ENCODE measurements around the gene TAF6. TPM values are rescaled to one million over a fixed set of nuclear protein-coding genes. Genes with fewer than 3 reads are reported as not detected.

Gene TAF6
- polyA plus RNA-seq, 2 of the 4 experiments (the other 2 are of a cell fraction): 36.2 to 57.0 TPM

DNA sequence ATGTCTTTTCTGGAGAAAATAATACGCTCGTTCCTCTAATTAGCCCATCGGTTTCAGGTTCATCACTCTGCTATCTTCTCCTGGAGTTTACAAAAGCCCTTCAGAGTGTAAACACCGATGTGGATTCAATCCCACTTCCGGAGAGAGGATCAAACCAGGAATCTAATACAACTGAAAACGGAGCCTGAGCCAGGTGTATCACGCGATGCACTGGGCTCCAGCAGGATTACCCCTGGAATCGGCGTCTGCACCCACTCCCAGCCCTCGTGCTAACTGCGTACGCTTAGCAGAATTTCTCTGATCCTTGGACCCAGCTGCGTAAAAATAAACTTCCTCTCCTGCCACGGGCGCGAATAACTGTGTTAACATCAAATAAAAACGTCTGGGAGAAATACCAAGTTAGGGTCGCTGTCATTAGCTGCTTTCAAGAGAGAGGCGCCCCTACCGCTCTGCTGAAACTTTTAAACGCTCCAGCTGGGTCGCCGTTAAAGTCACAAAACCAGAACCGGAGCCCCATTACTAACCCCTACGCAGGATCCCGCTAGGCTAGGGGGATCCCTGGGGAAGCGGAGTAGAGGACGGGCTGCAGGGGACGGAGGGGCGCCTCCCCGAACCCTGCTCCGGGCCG lies 38.1 kb downstream of the TAF6 start (continued):
- TF ChIP-seq, protein P1, sequence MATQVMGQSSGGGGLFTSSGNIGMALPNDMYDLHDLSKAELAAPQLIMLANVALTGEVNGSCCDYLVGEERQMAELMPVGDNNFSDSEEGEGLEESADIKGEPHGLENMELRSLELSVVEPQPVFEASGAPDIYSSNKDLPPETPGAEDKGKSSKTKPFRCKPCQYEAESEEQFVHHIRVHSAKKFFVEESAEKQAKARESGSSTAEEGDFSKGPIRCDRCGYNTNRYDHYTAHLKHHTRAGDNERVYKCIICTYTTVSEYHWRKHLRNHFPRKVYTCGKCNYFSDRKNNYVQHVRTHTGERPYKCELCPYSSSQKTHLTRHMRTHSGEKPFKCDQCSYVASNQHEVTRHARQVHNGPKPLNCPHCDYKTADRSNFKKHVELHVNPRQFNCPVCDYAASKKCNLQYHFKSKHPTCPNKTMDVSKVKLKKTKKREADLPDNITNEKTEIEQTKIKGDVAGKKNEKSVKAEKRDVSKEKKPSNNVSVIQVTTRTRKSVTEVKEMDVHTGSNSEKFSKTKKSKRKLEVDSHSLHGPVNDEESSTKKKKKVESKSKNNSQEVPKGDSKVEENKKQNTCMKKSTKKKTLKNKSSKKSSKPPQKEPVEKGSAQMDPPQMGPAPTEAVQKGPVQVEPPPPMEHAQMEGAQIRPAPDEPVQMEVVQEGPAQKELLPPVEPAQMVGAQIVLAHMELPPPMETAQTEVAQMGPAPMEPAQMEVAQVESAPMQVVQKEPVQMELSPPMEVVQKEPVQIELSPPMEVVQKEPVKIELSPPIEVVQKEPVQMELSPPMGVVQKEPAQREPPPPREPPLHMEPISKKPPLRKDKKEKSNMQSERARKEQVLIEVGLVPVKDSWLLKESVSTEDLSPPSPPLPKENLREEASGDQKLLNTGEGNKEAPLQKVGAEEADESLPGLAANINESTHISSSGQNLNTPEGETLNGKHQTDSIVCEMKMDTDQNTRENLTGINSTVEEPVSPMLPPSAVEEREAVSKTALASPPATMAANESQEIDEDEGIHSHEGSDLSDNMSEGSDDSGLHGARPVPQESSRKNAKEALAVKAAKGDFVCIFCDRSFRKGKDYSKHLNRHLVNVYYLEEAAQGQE (IDR thresholded peaks at IDR 0.05): no peak
- TF ChIP-seq SMC3 (IDR thresholded peaks at IDR 0.05) (no peak), KDM5A (IDR thresholded peaks at IDR 0.05) (no peak; the same call in 1 of the 2 replicates)

DNA sequence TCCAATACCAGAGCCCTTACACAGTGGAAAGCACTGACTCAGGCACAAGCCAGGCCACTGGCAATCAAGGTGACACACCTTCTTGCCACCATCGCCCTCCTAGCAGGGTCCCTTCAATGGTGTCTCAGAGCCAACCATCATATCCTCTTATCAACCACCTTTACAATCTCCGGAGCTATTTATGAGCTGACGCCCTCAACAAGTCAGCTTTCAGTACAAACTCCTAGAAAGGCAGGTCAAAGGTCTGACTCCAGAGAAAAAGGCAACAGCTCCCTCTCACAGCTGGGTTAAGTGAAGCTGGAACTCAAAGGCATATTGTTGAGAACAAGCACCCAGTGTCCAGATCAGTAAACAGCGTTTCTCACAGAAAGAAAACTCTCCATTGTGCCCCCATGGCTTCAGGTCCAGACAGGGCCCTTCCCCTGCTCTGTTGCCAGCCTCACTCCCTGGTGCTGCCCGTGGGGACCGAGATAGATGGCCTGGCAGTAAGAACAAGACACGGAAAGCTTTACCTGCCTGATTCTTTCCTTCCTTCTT lies 40.1 kb downstream of the TAF6 start:
- ChIA-PET POLR2A (no interaction called here), CTCF (interaction anchor here (0.7 to 1.2 kb wide), 3 partner anchors 23 to 71 kb away, joined by 3 read pairs; no protein-coding TSS in a partner anchor)
- DNase-seq (ENCODE audit: low read depth in 1 of 2, low spot score in 1 of 2): no peak
- Histone ChIP-seq H3K4me2 (no peak overlapping the region), H3K4me3 (no peak overlapping the region), H3K27ac (no peak overlapping the region), H3K9me3 (peaks cover 47% of the 10 kb centered on the region), H3K4me1 (peaks cover 7% of the 10 kb centered on the region; the same call in 1 of the 3 replicates)
- WGBS (ENCODE audit: missing lambda C conversion rate): 97% methylated on average over 7 of the region's 7 CpGs
- no peak for ATAC-seq
- no peak for FAIRE-seq
- TF ChIP-seq CHD2 (IDR thresholded peaks at IDR 0.05; ENCODE audit: low read length, partially characterized antibody): no peak
- TF ChIP-seq HOXA7 (CRISPR knock-in tag; IDR thresholded peaks at IDR 0.05): no peak
- TF ChIP-seq NR3C1 (IDR thresholded peaks at IDR 0.05): no peak
- no peak for TF ChIP-seq SMC3 (IDR thresholded peaks at IDR 0.05)
- no peak for TF ChIP-seq HDAC2 (IDR thresholded peaks at IDR 0.05)
- TF ChIP-seq TFCP2L1 (CRISPR knock-in tag; IDR thresholded peaks at IDR 0.05): no peak
- no peak for TF ChIP-seq CEBPB (IDR thresholded peaks at IDR 0.05)
- TF ChIP-seq CBX2 (IDR thresholded peaks at IDR 0.05; ENCODE audit: borderline replicate concordance, low read depth): no peak
- no peak for TF ChIP-seq CHD4 (IDR thresholded peaks at IDR 0.05; ENCODE audit: borderline replicate concordance)
- TF ChIP-seq, protein P2, sequence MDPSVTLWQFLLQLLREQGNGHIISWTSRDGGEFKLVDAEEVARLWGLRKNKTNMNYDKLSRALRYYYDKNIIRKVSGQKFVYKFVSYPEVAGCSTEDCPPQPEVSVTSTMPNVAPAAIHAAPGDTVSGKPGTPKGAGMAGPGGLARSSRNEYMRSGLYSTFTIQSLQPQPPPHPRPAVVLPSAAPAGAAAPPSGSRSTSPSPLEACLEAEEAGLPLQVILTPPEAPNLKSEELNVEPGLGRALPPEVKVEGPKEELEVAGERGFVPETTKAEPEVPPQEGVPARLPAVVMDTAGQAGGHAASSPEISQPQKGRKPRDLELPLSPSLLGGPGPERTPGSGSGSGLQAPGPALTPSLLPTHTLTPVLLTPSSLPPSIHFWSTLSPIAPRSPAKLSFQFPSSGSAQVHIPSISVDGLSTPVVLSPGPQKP (IDR thresholded peaks at IDR 0.05; ENCODE audit: low read depth, low read length): no peak
- no peak for TF ChIP-seq KDM1A (IDR thresholded peaks at IDR 0.05; ENCODE audit: low read depth)
- TF ChIP-seq ZC3H11A (IDR thresholded peaks at IDR 0.05): no peak
- TF ChIP-seq RAD21 (conservative IDR thresholded peaks at IDR 0.05 in 1 of 2, IDR thresholded peaks at IDR 0.05 in 1 of 2): no peak
- TF ChIP-seq, protein P1 (IDR thresholded peaks at IDR 0.05): no peak
- TF ChIP-seq, protein P3, sequence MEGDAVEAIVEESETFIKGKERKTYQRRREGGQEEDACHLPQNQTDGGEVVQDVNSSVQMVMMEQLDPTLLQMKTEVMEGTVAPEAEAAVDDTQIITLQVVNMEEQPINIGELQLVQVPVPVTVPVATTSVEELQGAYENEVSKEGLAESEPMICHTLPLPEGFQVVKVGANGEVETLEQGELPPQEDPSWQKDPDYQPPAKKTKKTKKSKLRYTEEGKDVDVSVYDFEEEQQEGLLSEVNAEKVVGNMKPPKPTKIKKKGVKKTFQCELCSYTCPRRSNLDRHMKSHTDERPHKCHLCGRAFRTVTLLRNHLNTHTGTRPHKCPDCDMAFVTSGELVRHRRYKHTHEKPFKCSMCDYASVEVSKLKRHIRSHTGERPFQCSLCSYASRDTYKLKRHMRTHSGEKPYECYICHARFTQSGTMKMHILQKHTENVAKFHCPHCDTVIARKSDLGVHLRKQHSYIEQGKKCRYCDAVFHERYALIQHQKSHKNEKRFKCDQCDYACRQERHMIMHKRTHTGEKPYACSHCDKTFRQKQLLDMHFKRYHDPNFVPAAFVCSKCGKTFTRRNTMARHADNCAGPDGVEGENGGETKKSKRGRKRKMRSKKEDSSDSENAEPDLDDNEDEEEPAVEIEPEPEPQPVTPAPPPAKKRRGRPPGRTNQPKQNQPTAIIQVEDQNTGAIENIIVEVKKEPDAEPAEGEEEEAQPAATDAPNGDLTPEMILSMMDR (IDR thresholded peaks at IDR 0.05): no peak
- TF ChIP-seq, protein P4, sequence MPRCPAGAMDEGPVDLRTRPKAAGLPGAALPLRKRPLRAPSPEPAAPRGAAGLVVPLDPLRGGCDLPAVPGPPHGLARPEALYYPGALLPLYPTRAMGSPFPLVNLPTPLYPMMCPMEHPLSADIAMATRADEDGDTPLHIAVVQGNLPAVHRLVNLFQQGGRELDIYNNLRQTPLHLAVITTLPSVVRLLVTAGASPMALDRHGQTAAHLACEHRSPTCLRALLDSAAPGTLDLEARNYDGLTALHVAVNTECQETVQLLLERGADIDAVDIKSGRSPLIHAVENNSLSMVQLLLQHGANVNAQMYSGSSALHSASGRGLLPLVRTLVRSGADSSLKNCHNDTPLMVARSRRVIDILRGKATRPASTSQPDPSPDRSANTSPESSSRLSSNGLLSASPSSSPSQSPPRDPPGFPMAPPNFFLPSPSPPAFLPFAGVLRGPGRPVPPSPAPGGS (IDR thresholded peaks at IDR 0.05): no peak
- no peak for TF ChIP-seq EHMT2 (IDR thresholded peaks at IDR 0.05; ENCODE audit: low read depth)
- TF ChIP-seq TP53 (CRISPR knock-in tag; IDR thresholded peaks at IDR 0.05): no peak
- no peak for TF ChIP-seq FOSL2 (IDR thresholded peaks at IDR 0.05)
- TF ChIP-seq FOSL2 (CRISPR knock-in tag; IDR thresholded peaks at IDR 0.05): no peak
